Endothelial cell of umbilical vein (primary cell): Measurements from ENCODE around the gene CCDC171. TPM values are rescaled to one million over a fixed set of nuclear protein-coding genes. Genes with fewer than 3 reads are reported as not detected.

Source experiments
- BruUV-seq: library from RNA; stranded (reverse); fragments of 400-500 nt; replicated peaks from 2 replicates; lab custom pipeline; 2021; lab: Mats Ljungman, UMichigan
- CTCF ChIA-PET: fragments of 300-600, 350-600 bp; sonication (Branson Sonifier 250); formaldehyde crosslinking; loops from one replicate; lab custom pipeline; 2021; ENCODE audit warnings: antibody characterized with exemption, inconsistent platforms; lab: Charles Lee
- POLR2A ChIA-PET: fragments of 300-600, 350-600 bp; sonication (Branson Sonifier 250); formaldehyde crosslinking; loops from one replicate; lab custom pipeline; 2021; ENCODE audit warnings: antibody characterized with exemption, inconsistent platforms; lab: Charles Lee
- DNase-seq: peaks from one replicate; pipeline ENCODE4 v3.0.0-alpha.2; 2011; ENCODE audit warnings: low read depth, low spot score
- FAIRE-seq: peaks from 2 replicates; lab custom pipeline; 2011; peaks lifted over from hg19 to GRCh38; lab: Jason Lieb, UNC
- H2AFZ ChIP-seq: 2 replicates; pipeline ENCODE4 v1.6.0; 2012; ENCODE audit warnings: low read depth, low read length, control low read depth, inconsistent platforms
- H3K27ac ChIP-seq: 2 replicates; pipeline ENCODE4 v1.5.1; 2011; ENCODE audit warnings: low read depth, mild to moderate bottlenecking, control low read depth, low read length, moderate library complexity; ENCODE audit not compliant: insufficient read depth
- H3K27me3 ChIP-seq, 2 experiments: 2 replicates each; pipeline versions ENCODE4 v1.6.0 to v1.6.1; 2011; ENCODE audit warnings: low read length in 2 of 2, mixed read lengths in 1 of 2; ENCODE audit not compliant: control insufficient read depth in 2 of 2, insufficient read depth in 2 of 2
- H3K36me3 ChIP-seq, 2 experiments: 2 replicates in 1 of 2; 3 replicates in 1 of 2; pipeline ENCODE4 v1.5.1; 2011; ENCODE audit warnings: low read length in 2 of 2, mild to moderate bottlenecking in 1 of 2, moderate library complexity in 1 of 2; ENCODE audit not compliant: control insufficient read depth in 2 of 2, insufficient read depth in 2 of 2; ENCODE audit errors: extremely low read depth in 1 of 2
- H3K4me1 ChIP-seq: 3 replicates; pipeline ENCODE4 v1.5.1; 2011; ENCODE audit warnings: mild to moderate bottlenecking, low read length; ENCODE audit not compliant: control insufficient read depth, insufficient read depth; ENCODE audit errors: extremely low read depth
- H3K4me2 ChIP-seq: 2 replicates; pipeline ENCODE4 v1.6.1; 2011; ENCODE audit warnings: low read length, control low read depth, mixed read lengths; ENCODE audit not compliant: insufficient read depth
- H3K4me3 ChIP-seq, 3 experiments: fragments of 200-600 bp in 1 of 3; sonication (generic), shearing (Covaris generic) in 1 of 3; replicated peaks in 1 of 3; 2 replicates each; pipeline ENCODE4 v1.5.1; 2011 to 2016; ENCODE audit warnings: control low read depth in 3 of 3, low read length in 3 of 3, mild to moderate bottlenecking in 2 of 3, inconsistent platforms in 1 of 3, low read depth in 1 of 3, moderate library complexity in 1 of 3; ENCODE audit not compliant: insufficient read depth in 1 of 3
- H3K79me2 ChIP-seq: 2 replicates; pipeline ENCODE4 v1.6.0; 2012; ENCODE audit warnings: low read length, inconsistent platforms; ENCODE audit not compliant: control insufficient read depth, insufficient read depth
- H3K9ac ChIP-seq: replicated peaks from 2 replicates; pipeline ENCODE3; 2011; ENCODE audit warnings: low read length, control low read depth; ENCODE audit not compliant: insufficient read depth; ENCODE audit errors: extremely low read depth
- H3K9me1 ChIP-seq: replicated peaks from 3 replicates; pipeline ENCODE4 v1.6.0; 2011; ENCODE audit warnings: mild to moderate bottlenecking, low read length; ENCODE audit not compliant: control insufficient read depth, insufficient read depth; ENCODE audit errors: extremely low read depth
- H3K9me3 ChIP-seq: replicated peaks from 2 replicates; pipeline ENCODE4 v1.5.1; 2012; ENCODE audit warnings: low read length, inconsistent platforms; ENCODE audit not compliant: control insufficient read depth, insufficient read depth
- H4K20me1 ChIP-seq: replicated peaks from 2 replicates; pipeline ENCODE3; 2011; ENCODE audit warnings: mild to moderate bottlenecking, low read length; ENCODE audit not compliant: control insufficient read depth, insufficient read depth; ENCODE audit errors: extremely low read depth
- EZH2 ChIP-seq: IDR thresholded peaks from 2 replicates; pipeline ENCODE4 v1.6.1; 2012; ENCODE audit warnings: borderline replicate concordance, low read depth, mild to moderate bottlenecking, moderate library complexity, low read length, inconsistent platforms; ENCODE audit not compliant: severe bottlenecking
- FOS ChIP-seq: IDR thresholded peaks from 2 replicates; pipeline ENCODE4 v1.6.1; 2011; ENCODE audit warnings: mild to moderate bottlenecking, low read length, moderate library complexity, borderline replicate concordance; ENCODE audit not compliant: insufficient read depth
- GATA2 ChIP-seq: IDR thresholded peaks from 2 replicates; pipeline ENCODE4 v1.7.0; 2011; ENCODE audit warnings: low read depth, mild to moderate bottlenecking, moderate library complexity, mixed read lengths, low read length; ENCODE audit not compliant: insufficient read length, insufficient read depth
- JUN ChIP-seq: IDR thresholded peaks from 2 replicates; pipeline ENCODE4 v1.6.1; 2011; ENCODE audit warnings: borderline replicate concordance, low read depth; ENCODE audit not compliant: insufficient read length, insufficient read depth
- MYC ChIP-seq: IDR thresholded peaks from one replicate; pipeline ENCODE4 v1.6.1; 2011; ENCODE audit warnings: mild to moderate bottlenecking, low read depth, low read length
- POLR2A ChIP-seq: IDR thresholded peaks from 2 replicates; pipeline ENCODE4 v1.6.1; 2012; ENCODE audit warnings: low read depth, mild to moderate bottlenecking, control low read depth, low read length
- POLR2AphosphoS5 ChIP-seq: IDR thresholded peaks from 2 replicates; pipeline ENCODE4 v1.6.1; 2012; ENCODE audit warnings: low read depth, mild to moderate bottlenecking, control low read depth, low read length, moderate library complexity; ENCODE audit not compliant: insufficient read depth
- dilution Hi-C: fragments of 300-500 bp; cut with MboI; formaldehyde crosslinking; loops from one replicate; pipeline ENCODE4 v1.15.0; 2019; ENCODE audit warnings: low sequenced_read_pairs; ENCODE audit not compliant: extremely low pct_ligation_motif_present
- intact Hi-C: fragments of 100-400 bp; cut with micrococcal nuclease; formaldehyde crosslinking; loops from one replicate; pipeline ENCODE4 v1.10.0; 2022
- polyA plus RNA-seq, 4 experiments: library from polyadenylated mRNA; depleted of rRNA in 3 of 4; stranded (reverse) in 3 of 4; unstranded in 1 of 4; fragments of >200 nt; gene quantifications; 2 replicates each; pipeline versions ENCODE4 v1.2.1 to v1.2.3, GENCODE V29; 2011 to 2012; ENCODE audit warnings: missing spikeins in 1 of 4
- total RNA-seq: library from RNA; stranded (reverse); gene quantifications from 2 replicates; pipeline ENCODE4 v1.2.3, GENCODE V29; 2021
- TF ChIP-seq, protein P1 (sequence below): IDR thresholded peaks from 2 replicates; pipeline ENCODE4 v1.6.1; 2011; ENCODE audit not compliant: insufficient read depth, insufficient read length
- TF ChIP-seq, protein P2 (sequence below), 2 donors: IDR thresholded peaks; 1 replicate in 1 of 2; 2 replicates in 1 of 2; pipeline ENCODE4 v1.5.1; 2011; ENCODE audit warnings: low read length in 2 of 2, mild to moderate bottlenecking in 2 of 2, moderate library complexity in 2 of 2, control low read depth in 1 of 2, inconsistent platforms in 1 of 2, low read depth in 1 of 2; ENCODE audit not compliant: insufficient read depth in 1 of 2; ENCODE audit errors: extremely low read depth in 1 of 2

Gene CCDC171
- total and polyA plus RNA-seq, 2 donors (not counting 3 experiments of a cell fraction or from before 2014, with no cell fraction given) = 0.58 to 1.4 TPM

DNA sequence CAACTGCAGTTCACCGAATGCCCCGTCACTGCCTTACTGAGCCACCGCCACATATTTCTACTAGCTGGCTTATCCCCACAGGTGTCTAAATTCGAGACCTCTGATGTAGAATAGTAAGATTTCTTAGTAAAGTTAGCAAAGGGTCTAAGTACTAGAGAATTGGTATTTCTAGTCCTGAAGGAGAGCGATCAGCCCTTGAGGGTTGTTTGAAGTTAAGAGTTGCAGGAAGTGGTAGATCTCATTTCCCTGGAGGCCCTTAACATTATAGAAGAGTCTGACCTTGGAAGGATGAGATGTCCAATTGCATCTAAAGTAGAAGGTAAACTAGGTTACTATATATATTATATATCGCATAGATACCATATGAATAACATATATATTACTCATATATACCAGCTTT lies 451.8 kb downstream of the CCDC171 start:
- H3K36me3 ChIP-seq = no peaks in the 10 kb centered on the region
- no peaks in the 10 kb centered on the region for H3K9me1 ChIP-seq
- no peak overlapping the region for H3K27ac ChIP-seq
- POLR2A ChIA-PET = no interaction called here
- FAIRE-seq = no peak
- intact Hi-C loops = no loop called here
- no peak for DNase-seq
- BruUV-seq = no TSS peak
- peaks cover 6% of the 10 kb centered on the region for H3K4me1 ChIP-seq
- TF ChIP-seq, protein P1, sequence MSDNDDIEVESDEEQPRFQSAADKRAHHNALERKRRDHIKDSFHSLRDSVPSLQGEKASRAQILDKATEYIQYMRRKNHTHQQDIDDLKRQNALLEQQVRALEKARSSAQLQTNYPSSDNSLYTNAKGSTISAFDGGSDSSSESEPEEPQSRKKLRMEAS = no peak
- TF ChIP-seq GATA2 (no peak), POLR2A (no peak), JUN (no peak), POLR2AphosphoS5 (no peak), MYC (no peak), FOS (no peak), EZH2 (no peak)
- TF ChIP-seq, protein P2, sequence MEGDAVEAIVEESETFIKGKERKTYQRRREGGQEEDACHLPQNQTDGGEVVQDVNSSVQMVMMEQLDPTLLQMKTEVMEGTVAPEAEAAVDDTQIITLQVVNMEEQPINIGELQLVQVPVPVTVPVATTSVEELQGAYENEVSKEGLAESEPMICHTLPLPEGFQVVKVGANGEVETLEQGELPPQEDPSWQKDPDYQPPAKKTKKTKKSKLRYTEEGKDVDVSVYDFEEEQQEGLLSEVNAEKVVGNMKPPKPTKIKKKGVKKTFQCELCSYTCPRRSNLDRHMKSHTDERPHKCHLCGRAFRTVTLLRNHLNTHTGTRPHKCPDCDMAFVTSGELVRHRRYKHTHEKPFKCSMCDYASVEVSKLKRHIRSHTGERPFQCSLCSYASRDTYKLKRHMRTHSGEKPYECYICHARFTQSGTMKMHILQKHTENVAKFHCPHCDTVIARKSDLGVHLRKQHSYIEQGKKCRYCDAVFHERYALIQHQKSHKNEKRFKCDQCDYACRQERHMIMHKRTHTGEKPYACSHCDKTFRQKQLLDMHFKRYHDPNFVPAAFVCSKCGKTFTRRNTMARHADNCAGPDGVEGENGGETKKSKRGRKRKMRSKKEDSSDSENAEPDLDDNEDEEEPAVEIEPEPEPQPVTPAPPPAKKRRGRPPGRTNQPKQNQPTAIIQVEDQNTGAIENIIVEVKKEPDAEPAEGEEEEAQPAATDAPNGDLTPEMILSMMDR (IDR thresholded peaks at IDR 0.05; ENCODE audit: extremely low read depth in 1 of 2, insufficient read depth in 1 of 2, low read depth in 1 of 2, low read length in 2 of 2) = no peak
- no peaks in the 10 kb centered on the region for H4K20me1 ChIP-seq
- no peak overlapping the region for H3K4me3 ChIP-seq
- H3K79me2 ChIP-seq = no peaks in the 10 kb centered on the region
- dilution Hi-C loops = no loop called here
- H3K9me3 ChIP-seq = no peaks in the 10 kb centered on the region
- CTCF ChIA-PET = interaction anchor here (0.9 kb wide), 1 partner anchor 900 kb away, joined by 3 read pairs; no protein-coding TSS in a partner anchor
- no peaks in the 10 kb centered on the region for H3K27me3 ChIP-seq
- no peak overlapping the region for H3K4me2 ChIP-seq
- H3K9ac ChIP-seq = no peak overlapping the region
- no peak overlapping the region for H2AFZ ChIP-seq
